GM18517 (cell line): ENCODE data around the gene C22orf23.
"Not testable (repeated sequence)": the region's sequence is repeated elsewhere in the genome, so short reads cannot be mapped to it uniquely, and the experiment has no call there.

Experiments used
- ATAC-seq: cut with Tn5 transposase; IDR thresholded peaks from one replicate; pipeline ENCODE4 v1.9.1; 2021; ENCODE audit warnings: mild to moderate bottlenecking, moderate library complexity; ENCODE audit not compliant: unreplicated experiment

C22orf23 gene

DNA sequence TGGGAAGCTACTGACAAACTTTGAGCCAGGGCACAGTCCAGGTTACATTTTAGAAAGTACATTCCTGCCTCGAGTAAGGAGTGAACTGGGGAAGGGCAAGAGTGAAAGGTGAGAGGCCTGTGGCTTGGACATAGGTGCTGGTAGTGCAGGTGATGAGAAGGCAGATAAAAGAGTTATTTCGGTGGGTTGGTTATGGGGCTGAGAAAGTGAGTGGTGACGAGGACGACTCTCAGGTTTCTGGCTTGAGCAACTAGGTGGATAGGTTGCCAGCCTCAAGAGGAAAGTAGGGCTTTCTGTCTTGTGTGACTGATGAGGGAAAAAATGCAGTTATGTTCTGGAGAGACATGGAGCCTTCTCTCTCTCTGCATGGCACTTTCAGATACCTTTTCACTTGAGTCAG is 3.8 kb upstream of the C22orf23 start:
- no peak for ATAC-seq

DNA sequence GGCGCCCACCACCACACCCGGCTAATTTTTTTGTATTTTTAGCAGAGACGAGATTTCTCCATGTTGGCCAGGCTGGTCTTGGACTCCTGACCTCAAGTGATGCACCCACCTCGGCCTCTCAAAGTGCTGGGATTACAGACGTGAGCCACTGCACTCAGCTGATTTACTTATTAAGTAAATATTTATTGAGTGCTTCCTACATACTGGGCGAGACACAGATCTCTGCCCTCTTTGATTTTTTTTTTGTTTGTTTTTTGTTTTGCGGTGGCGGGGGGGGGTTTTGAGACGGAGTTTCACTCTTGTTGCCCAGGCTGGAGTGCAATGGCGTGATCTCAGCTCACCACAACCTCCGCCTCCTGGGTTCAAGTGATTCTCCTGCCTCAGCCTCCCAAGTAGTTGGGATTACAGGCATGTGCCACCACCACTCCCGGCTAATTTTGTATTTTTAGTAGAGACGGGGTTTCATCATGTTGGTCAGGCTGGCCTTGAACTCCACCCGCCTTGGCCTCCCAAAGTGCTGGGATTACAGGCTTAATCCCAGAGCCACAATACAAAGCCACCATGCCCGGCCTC is 2.5 kb upstream of the C22orf23 start:
- ATAC-seq = not testable (repeated sequence)

DNA sequence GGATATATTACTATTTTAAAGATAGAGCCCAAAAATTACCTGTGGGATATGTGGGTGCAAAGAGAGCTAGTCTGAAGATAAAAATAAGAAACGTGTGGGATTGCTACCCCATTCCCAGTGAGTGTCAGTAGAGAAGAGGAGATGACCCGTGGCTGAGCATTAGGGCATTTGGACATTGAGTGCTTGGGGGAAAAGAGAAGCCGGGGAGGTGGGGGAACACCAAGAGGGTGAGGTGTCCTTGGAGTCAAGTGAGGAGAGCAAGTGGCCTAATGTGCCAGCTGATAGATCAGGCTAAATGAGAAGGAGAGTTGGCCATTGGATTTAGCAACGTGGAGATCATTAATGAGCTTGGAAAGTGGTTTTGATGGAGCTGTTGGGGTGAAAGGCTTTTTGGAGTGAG is 1.3 kb upstream of the C22orf23 start:
- ATAC-seq = no peak

DNA sequence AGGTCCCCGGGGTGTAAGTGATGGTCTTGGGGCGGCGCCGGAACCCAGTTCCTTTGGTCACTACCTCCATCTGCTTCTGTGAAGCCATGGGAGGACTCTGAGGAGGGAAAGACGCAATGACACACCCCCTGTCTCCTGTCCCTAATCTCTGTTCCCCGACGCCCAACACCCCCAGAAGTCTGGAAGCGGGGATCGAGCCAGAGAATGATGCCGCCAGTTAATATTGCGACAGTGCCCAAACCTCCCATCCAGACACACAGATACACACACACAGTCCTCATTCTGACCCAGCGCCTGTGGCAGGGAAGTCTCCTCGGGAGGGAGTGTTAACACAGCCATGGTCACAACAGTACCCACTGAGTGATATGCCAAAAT is 352 bp downstream of the C22orf23 start:
- no peak for ATAC-seq

DNA sequence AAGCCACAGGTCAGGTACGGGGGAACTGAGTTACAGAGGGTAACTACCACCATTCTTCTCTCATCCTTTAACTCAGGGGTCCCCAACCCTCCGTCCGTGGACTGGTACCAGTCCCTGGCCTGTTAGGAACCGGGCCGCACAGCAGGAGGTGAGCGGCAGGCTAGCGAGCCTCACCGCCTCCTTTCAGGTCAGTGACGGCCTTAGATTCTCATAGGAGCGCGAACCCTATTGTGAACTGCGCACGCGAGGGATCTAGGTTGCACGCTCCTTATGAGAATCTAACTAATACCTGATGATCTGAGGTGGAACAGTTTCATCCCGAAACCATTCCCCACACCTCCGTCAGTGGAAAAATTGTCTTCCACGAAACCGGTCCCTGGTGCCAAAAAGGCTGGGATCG is 772 bp downstream of the C22orf23 start:
- not testable (repeated sequence) for ATAC-seq

DNA sequence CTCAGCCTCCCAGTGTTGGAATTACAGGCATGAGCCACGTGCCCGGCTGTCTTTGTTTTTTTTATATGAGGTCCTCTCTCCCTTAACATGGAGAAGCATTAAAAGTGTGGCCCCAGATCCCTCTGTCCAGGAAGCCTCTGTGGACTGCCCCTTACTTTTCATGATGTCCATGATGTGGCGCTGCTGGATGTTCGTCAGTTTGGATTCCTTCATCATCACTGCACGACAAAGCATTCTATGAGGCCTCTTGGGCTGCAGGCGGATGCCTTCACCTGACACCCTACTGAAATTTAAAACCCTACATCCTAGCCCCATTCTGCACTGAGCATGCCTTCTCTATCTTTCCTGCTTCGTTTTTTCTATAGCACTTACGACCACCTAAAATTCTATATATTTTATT is 2.1 kb downstream of the C22orf23 start:
- ATAC-seq = no peak

DNA sequence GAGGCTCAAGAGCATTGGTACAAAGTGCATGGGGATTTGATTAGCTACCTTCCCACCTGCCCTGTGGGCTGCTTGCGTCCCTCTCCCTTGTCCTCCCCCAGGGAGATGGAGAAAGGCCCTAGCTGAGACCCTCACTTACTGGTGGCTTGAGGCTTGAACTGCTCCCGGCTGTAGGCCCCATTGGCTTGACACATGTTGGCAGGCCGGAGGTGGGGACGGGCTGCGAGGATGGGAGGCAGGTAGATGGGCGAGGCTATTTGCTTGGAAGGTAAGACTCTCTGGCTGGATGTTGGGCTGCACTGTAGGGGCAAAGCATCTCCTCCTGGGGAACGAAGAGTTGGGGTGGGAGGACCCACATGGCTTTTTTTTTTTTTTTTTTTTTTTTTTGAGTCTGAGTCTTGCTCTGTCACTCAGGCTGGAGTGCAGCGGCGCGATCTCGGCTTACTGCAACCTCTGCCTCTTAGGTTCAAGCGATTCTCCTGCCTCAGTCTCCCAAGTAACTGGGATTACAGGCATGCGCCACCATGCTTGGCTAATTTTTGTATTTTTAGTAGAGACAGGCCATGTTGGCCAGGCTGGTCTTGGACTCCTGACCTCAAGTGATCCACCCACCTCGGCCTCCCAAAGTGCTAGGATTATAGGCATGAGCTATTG is 6.1 kb downstream of the C22orf23 start:
- not testable (repeated sequence) for ATAC-seq

DNA sequence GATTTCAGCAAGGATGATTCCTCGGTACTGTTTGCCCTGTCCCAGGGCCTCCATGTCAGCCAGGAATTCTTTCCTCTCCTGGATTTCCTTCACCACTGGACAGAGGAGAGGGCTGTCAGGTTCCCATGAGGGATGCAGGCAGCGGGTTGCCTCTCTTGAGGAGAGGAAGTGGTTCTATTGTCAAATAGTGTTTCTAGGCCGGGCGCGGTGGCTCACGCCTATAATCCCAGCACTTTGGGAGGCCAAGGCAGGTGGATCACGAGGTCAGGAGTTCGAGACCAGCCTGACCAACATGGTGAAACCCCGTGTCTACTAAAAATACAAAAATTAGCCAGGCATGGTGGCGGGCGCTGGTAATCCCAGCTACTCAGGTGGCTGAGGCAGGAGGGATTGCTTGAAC is 9.0 kb downstream of the C22orf23 start:
- ATAC-seq = not testable (repeated sequence)

DNA sequence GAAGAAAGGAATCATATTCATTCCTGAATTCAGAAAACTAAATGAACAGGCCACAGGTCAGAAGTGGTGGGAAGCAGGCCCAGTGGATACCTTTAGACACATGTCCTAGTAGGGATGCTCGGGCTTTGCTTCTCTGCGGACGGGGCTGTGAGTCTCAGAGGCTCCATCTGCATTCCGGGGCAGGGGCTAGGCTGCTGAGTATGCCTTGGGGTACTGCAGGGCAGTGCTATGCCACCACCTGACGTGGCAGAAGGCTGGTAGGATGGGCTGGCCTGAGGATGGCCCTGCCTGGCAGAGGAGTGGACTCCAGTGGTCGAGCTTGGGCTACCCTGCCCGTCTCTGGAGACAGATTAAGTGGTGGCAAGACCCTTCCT is 9.6 kb downstream of the C22orf23 start:
- no peak for ATAC-seq

DNA sequence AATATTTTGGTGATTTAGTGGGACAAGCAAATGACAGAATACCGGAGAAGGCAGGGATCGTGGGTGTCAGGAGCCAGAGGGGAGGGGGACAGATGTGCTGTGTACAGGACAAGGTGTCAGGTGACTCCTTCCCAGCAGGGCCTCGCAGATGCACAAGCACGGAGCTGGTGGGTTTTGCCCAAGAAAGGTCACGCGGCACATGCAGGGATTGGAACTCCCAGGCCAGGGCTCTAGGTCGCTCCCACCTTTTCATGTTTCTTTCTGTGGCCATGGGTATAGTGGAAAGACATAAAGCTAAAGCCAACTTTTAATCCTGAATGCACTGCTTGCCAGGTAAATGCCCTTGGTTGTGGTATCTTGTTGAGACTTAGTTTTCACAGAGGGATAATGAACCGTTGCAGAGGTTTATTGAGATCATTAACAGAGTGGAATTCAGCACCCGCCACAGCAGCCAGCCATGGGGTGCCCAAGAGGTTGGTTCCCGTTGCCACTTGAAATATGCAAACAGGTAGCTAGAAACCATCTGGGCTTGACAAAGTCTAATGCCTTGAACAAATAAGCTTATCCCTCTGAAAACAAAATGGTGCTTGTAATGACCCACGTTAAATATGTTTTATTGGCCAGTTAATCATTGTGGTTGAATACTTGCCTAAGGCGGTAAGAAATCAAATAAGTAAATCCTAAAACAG is 10.1 kb downstream of the C22orf23 start:
- no peak for ATAC-seq

DNA sequence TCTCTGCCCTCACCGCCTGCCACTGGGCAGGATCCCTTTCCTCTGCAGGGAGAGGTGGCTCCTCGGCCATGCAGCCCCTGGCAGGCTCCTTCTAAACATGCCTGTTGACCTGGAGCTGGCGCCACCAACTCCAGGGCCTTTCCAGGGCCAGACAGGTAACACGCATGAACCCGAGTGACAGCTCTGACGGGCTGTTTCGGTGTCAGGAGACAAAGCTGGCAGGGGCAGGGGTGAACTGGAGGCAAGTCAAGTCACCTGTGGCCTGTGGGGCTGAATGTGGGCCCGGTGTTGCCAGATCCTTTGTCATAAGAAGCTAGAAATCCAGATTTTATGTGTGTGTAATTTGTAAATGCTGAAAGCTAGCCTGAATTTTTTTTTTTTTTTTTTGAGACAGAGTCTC is 11.3 kb downstream of the C22orf23 start:
- no peak for ATAC-seq

DNA sequence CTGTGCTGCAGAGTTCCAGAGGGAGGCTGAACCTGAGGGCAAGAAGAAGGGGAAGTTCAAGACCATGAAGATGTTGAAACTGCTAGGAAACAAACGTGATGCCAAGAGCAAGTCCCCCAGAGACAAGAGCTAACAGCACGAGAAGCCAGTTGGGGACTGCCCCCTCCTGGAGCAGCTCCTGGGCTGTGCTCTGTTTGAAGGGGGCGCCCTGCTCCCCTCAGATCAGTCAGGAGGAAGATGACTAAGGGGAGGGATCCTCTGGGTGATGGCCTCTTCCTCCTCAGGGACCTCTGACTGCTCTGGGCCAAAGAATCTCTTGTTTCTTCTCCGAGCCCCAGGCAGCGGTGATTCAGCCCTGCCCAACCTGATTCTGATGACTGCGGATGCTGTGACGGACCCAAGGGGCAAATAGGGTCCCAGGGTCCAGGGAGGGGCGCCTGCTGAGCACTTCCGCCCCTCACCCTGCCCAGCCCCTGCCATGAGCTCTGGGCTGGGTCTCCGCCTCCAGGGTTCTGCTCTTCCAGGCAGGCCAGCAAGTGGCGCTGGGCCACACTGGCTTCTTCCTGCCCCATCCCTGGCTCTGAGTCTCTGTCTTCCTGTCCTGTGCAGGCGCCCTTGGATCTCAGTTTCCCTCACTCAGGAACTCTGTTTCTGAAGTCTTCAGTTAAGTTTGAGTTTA is 12.6 kb downstream of the C22orf23 start:
- ATAC-seq = no peak

DNA sequence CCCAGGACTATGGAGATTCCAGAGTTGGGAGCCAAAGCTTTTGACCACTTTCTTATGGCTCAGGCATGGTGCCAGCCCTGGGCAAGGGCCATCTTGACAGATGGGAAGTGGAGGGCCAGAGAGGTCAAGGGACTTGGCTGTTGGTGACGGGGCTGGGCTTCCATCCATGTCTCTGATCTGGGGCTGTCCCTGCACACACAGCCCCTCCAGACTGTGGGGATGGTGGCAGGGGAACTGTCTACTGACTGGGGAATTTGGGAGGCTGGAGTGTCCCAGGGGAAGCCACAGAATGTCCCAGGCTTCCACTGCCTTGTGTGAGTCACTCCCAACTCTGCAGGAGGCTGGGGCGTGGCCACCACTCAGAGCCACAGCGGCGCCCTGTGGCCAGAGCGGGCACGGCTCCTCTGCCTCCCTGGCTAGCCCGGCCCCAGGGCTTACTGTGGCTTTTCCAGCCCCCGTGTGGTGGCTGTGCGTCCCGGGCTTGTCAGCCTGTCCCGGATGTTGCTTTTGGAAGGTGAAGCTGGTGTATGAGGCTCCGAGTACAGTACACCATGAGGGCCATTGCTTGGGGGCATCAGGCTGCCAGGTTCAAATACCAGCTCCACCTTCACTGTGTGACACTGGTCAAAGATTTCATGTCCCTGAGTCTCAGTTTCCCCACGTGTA is 19.6 kb downstream of the C22orf23 start:
- no peak for ATAC-seq

DNA sequence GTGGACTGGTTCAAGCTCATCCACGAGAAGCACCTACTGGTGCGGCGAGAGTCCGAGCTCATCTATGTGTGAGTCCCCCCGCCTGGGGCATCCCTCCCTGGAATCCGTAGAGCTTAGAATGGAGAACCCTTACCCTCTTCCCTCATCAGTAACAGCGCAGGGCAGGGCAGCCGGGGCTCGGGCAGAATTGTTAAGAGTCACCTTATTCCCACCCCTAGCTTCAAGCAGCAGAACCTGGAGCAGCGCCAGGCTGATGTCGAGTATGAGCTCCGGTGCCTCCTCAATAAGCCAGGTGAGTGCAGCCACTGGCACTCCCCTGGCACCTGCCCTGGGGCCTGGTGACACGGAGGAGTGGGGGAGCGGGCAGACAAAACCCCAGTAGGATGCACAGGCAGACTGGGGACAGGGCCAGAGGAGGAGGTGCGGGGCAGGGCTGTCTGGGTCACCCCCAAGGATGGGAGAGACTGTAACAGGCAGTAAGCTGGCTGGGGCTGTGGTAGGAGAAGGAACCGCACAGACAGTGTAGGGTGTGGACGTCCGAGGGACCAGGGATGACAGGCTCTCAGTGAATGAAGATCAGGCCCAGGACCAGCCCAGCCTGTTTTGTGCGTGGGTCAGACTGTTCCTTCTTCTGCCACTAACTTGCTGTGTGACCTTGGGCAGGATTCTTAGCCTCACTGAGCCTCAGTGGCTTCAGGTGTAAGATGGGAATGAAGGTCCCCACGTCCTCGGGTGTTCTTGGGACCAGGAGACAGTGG is 20.4 kb downstream of the C22orf23 start:
- ATAC-seq = no peak

DNA sequence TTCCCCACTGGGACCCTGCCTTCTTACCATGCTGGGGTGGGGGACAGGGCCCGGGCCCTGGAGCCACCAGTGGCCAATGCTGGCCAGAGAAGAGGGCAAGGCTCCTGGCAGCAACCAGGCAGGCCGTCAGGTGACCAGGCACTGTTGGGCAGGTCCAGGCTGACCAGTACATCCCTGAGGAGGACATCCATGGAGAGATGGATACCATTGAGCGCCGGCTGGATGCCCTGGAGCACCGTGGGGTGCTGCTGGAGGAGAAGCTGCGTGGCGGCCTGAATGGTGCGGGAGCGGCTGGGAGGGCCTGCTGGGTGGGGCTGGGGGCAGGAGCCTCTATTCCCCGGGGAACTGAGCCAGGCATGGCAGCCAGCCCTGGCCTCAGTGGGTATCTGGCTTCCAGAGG is 21.0 kb downstream of the C22orf23 start:
- no peak for ATAC-seq

DNA sequence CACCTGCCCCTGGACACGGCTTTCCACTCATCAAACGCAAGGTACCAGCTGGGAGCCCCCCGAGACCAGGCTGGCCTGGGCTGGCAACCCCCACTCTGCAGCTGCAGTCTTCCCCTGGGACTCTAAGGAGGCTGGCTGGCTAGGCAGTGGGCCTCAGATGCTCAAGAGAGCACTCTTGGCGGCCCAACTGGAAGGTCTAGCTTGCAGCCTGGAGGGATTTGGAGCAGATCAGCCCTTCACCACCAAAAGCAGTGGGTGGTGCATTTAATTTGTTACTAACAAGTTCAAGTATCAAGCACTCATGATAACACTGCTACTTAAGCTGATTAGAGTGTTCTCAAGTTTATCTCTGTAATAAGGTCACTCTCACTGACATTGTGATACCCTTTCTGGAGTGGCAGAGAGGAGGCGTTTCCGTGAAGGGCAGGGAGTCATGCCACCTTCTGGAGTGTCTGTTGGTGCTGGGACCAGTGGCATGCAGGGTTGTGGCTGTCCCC is 21.5 kb downstream of the C22orf23 start:
- no peak for ATAC-seq

DNA sequence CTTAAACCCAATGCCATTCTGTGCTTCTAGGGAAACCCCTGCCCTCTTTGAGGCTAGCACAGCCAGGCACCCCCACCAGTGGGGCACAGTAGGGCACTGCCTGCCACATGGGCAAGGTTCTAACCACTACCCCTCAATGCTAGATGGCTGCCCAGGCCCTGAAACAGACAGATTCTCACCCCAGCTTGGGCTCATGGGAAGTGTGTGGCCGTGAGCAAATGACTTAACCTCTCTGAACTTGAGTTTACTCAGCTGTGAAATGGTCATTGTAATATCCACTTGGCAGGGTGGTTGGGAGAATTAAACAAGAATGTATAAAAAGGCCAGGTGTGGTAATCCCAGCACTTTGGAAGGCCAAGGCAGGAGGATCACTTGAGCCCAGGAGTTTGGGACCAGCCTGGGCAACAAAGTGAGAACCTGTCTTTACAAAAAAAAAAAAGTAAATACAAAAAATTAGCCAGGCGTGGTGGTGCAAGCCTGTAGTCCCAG is 22.4 kb downstream of the C22orf23 start:
- no peak for ATAC-seq

DNA sequence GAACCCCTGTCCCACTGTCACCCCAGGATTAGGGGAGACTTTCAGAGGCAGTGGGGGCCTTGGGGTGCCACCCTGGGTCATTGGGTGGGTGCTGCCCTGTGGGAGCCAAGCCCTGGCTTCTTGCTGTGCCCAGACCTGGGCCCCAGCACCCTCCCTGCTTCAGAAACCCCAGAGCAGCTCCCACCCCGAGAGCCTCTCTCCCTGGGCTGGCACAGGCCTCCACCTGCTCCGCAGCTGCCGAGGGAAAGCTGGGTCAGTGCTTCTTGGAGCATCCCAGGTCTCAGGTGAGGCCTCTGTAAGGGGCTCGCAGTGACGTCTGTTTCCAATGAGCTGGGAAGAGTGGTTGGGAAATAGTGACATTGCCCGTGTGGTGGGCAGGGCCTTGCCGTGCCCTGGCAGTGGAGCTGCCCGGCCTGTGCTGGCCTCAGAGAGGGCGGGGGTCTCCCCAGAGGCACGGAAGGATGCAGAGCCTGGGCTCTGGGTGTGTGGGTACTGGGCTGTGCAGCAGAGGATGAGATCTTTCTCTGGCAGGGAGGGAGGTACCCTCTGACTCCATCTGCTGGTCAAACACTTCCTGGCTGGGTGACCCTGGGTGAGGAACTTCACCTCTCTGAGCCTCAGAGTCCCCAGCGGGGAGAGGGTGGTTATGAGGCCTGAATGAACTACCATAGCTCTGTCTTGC is 23.0 kb downstream of the C22orf23 start:
- no peak for ATAC-seq

DNA sequence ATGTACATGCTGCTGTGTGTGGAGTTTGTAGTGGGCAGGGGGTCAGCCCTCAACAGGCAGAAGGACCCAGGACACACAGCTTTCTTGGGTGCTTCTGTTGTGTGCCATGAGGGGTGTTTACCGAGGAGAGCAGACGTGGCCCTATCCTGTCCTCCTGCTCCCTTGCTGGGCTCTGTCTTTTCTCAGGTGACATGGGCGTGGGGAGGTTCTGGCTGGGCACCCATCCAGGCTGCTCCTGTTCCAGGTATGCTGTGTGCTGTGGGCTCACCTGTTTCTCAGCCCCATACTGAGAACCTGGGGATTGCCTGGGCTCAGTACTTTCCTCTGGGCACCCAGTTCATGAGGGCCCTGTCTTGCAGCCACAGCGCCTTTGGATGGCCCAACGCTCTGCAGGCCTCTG is 24.0 kb downstream of the C22orf23 start:
- ATAC-seq = no peak

DNA sequence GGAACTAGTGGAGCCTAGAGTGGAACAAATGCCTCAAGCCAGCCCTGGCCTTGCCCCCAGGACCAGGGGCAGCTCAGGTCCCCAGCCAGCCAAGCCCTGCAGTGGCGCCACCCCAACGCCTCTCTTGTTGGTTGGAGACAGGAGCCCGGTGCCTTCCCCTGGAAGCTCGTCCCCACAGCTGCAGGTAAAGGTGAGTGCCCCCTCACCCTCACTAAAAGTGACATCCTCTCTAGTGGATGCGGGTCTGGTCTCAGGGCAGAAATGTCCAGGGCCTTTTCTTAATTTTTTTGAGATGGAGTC is 25.8 kb downstream of the C22orf23 start:
- no peak for ATAC-seq
